HL-60/S4 treated with retinoic acid at 250 ng/mL for 4 days and 3 days (cell line): ENCODE data around the gene ACOX1.

Experiments used
- in situ Hi-C: fragments of 300-500 bp; cut with MboI; formaldehyde crosslinking; loops from 2 replicates; pipeline ENCODE4 v1.7.0; 2022; ENCODE audit warnings: low sequenced_read_pairs

Gene ACOX1

GRCh38 chr17:76009447-76009846 lies 30.5 kb upstream of the ACOX1 start:
- in situ Hi-C loops, result loop anchor here (5.0 kb wide), 1 partner anchor 92 kb away; no protein-coding TSS in a partner anchor

GRCh38 chr17:76008630-76009425 lies 29.9 kb upstream of the ACOX1 start:
- in situ Hi-C loops, result loop anchor here (5.0 kb wide), 1 partner anchor 92 kb away; no protein-coding TSS in a partner anchor

- in situ Hi-C loops, result loop anchor here (5.0 kb wide), 1 partner anchor 91 kb away; no protein-coding TSS in a partner anchor
These were observed 29.2 kb upstream of the ACOX1 start for GRCh38 chr17:76008208-76008607.

- in situ Hi-C loops, result loop anchor here (5.0 kb wide), 1 partner anchor 91 kb away; no protein-coding TSS in a partner anchor
These were observed 28.8 kb upstream of the ACOX1 start for GRCh38 chr17:76007850-76008165.

GRCh38 chr17:76007131-76007849 lies 28.3 kb upstream of the ACOX1 start:
- in situ Hi-C loops, result loop anchor here (5.0 kb wide), 1 partner anchor 90 kb away; no protein-coding TSS in a partner anchor

- in situ Hi-C loops, result loop anchor here (5.0 kb wide), 1 partner anchor 88 kb away; no protein-coding TSS in a partner anchor
These were observed 26.5 kb upstream of the ACOX1 start for GRCh38 chr17:76005263-76006149.

- in situ Hi-C loops, result loop anchor here (5.0 kb wide), 1 partner anchor 88 kb away; no protein-coding TSS in a partner anchor
These were observed 25.8 kb upstream of the ACOX1 start for GRCh38 chr17:76004750-76005262.

GRCh38 chr17:76003915-76004314 lies 24.9 kb upstream of the ACOX1 start:
- in situ Hi-C loops, result no loop called here

GRCh38 chr17:76002100-76002499 lies 23.1 kb upstream of the ACOX1 start:
- in situ Hi-C loops, result no loop called here

GRCh38 chr17:76000755-76001521 lies 22.0 kb upstream of the ACOX1 start, which contains the start of gene CDK3:
Gene CDK3 (plus strand): TSS chr17:76000855. CDS start chr17:76001426, 571 bp downstream.
- in situ Hi-C loops, result no loop called here

- in situ Hi-C loops, result no loop called here
These were observed 21.2 kb upstream of the ACOX1 start for GRCh38 chr17:76000016-76000754.

- in situ Hi-C loops, result loop anchor here (25.0 kb wide), 1 partner anchor 236 kb away; the partner anchor contains the start of gene GALK1
These were observed 19.4 kb upstream of the ACOX1 start for GRCh38 chr17:75998327-75998795.

GRCh38 chr17:75996665-75997590 lies 18.0 kb upstream of the ACOX1 start:
- in situ Hi-C loops, result loop anchor here (25.0 kb wide), 1 partner anchor 235 kb away; the partner anchor contains the start of gene GALK1

GRCh38 chr17:75995385-75995925 lies 16.5 kb upstream of the ACOX1 start:
- in situ Hi-C loops, result loop anchor here (25.0 kb wide), 1 partner anchor 233 kb away; the partner anchor contains the start of gene GALK1

- in situ Hi-C loops, result loop anchor here (25.0 kb wide), 1 partner anchor 233 kb away; the partner anchor contains the start of gene GALK1
These were observed 15.9 kb upstream of the ACOX1 start for GRCh38 chr17:75994802-75995370.

- in situ Hi-C loops, result loop anchor here (25.0 kb wide), 1 partner anchor 229 kb away; the partner anchor contains the start of gene GALK1
These were observed 12.4 kb upstream of the ACOX1 start for GRCh38 chr17:75991396-75991795.

GRCh38 chr17:75987041-75987440 lies 8.1 kb upstream of the ACOX1 start:
- in situ Hi-C loops, result loop anchor here (25.0 kb wide), 1 partner anchor 225 kb away; the partner anchor contains the start of gene GALK1
